GM18951 (cell line): Measurements from ENCODE around the gene DNAH11.

Source experiments
- POLR2A ChIP-seq: IDR thresholded peaks from 4 replicates; pipeline ENCODE4 v1.6.1; 2011; ENCODE audit warnings: mild to moderate bottlenecking; ENCODE audit not compliant: insufficient read length, insufficient read depth; ENCODE audit errors: extremely low read depth
- in situ Hi-C: fragments of 300-500 bp; cut with MboI; formaldehyde crosslinking; loops from one replicate; pipeline ENCODE4 v1.12.0; 2022; ENCODE audit warnings: low sequenced_read_pairs, mixed read lengths, inconsistent platforms; ENCODE audit not compliant: unreplicated experiment

DNAH11 gene

DNA sequence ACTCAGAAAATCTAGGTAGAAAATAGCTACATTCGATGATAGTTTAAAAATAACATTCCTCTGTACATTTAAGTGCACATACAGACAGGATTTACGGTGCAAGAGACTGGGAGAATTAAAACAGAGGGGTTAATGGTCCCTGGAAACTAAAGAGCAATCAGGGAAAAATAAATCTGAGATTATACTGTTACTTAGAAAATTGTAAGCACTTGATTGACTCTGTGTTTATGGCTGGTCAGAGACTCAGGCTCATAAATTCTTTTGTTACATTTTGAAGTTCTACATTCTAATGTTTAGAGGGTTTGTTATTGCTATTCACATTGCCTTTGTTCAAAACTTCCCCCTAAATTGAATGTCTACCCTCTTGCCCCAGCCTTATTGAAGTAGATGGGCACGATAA lies 348.5 kb downstream of the DNAH11 start:
- in situ Hi-C loops = no loop called here
- no peak for TF ChIP-seq POLR2A

DNA sequence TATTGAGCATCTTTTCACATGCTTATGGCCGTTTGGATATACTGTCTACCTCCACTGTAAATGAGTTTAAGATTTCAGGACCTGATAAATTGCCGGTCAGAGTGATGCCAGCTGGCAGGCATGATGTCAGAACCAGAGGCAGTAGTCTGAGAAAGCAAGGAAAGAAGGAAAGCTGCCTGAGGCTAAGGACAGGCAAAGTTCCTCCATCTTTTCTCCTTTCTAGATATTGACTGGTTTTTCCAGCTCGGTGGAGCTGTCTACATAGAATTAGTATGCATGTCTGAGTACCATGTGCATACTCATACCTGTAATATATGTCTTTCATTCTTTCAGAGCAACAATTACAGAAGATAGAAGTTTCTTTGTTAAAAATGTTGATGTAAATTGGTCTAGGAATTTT lies 350.6 kb downstream of the DNAH11 start:
- in situ Hi-C loops = no loop called here
- no peak for TF ChIP-seq POLR2A

GRCh38 chr7:21898265-21898930 lies 355.6 kb downstream of the DNAH11 start:
- TF ChIP-seq POLR2A = no peak
- in situ Hi-C loops = no loop called here

- in situ Hi-C loops = no loop called here
- no peak for TF ChIP-seq POLR2A
Measured at GRCh38 chr7:21902240-21902639, 359.4 kb downstream of the DNAH11 start.

DNA sequence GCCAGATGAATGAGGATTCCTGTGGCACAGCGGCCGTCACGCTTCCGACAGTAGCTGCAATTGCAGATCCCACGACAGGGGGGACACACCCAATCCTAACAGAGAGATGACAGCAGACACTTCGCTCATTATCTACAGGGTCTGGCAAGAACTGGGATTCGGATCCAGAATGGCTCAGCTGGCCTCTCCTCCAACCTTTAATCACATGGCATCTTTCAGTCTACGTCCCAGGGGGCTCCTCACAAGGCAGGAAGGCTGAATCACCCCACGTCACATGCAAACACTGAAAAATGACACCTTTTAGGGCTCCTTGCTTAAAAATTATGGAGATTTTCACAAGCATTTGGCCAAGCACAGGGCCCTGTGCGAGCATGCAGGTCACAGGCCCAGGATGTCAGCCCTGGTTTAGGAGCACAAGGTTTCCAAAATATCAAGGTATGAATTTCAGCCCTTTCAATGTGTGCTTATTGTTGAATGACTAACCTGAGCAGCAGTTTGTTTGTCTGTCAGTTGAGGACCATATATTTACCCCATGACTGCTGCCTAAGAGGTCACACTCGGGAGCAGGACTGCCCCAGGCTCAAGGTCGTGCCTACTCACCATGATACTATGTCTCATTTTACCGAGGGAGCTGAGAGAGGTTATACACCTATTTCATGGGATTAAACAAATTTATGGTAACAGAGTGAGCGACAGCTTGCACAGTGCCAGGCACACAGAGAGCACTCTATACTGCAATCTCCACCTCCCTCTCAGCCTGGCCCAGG lies 360.4 kb downstream of the DNAH11 start:
- TF ChIP-seq POLR2A = no peak

DNA sequence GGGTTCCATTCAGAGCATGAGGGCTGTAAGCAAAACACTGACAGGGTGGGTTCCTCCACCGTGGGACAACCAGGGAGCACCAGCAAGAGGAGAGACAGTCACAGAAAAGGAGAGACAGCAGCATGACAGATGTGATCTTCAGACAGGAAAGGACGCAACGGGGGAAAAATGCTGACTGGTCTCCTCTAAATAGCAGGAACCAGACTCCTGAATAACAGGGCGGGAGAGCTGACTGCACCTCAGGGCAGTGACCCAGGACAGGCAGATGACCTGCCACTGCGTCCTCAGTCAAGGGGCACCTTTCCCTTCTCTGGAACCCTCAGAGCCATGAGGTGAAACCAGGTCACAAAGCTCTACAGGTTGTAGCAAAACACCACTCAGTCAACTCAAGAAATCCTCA lies 365.9 kb downstream of the DNAH11 start:
- TF ChIP-seq POLR2A = no peak
- in situ Hi-C loops = no loop called here

More for the DNA sequence above, 360.4 kb downstream of the DNAH11 start:
- in situ Hi-C loops = no loop called here

DNA sequence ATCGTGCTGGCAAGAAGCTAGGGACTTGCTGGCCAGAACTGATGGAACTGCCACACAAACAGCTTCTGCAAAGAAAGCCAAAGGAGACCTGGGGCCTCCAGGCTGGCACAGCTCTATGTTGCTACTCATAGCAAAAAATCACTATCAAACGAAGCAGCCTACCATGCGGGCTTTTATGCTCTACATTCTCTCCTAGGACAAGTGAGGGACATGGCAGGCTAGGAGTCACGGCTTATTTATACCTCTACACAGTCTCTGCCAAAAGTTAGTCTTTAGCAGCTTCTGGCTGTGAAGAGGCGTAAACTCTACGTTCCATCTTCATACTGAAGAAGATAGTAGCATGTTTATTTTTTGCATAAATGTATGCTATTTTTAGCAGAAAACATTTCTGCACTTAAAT lies 367.4 kb downstream of the DNAH11 start:
- TF ChIP-seq POLR2A = no peak
- in situ Hi-C loops = no loop called here

- no peak for TF ChIP-seq POLR2A
- in situ Hi-C loops = no loop called here
Measured at GRCh38 chr7:21911341-21911875, 368.6 kb downstream of the DNAH11 start.

DNA sequence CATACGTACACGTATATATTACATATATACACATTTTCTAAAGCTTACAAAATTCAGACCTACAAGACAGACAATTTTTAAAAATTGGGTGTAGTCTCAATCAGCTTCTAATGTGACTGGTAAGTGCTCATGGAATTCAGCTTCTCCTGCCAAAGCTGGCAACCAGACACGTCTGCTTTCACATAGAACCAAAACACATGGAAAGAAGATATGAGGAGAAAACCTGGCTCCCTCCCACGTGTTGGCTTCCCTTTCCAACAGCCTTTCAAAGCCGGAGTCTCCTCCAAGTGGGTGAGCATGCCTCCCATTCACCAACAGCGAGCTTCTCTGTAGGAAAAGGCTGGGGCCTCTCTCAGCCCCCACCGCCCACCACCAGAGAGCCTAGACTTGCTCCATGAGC lies 369.5 kb downstream of the DNAH11 start:
- no peak for TF ChIP-seq POLR2A
- in situ Hi-C loops = no loop called here

DNA sequence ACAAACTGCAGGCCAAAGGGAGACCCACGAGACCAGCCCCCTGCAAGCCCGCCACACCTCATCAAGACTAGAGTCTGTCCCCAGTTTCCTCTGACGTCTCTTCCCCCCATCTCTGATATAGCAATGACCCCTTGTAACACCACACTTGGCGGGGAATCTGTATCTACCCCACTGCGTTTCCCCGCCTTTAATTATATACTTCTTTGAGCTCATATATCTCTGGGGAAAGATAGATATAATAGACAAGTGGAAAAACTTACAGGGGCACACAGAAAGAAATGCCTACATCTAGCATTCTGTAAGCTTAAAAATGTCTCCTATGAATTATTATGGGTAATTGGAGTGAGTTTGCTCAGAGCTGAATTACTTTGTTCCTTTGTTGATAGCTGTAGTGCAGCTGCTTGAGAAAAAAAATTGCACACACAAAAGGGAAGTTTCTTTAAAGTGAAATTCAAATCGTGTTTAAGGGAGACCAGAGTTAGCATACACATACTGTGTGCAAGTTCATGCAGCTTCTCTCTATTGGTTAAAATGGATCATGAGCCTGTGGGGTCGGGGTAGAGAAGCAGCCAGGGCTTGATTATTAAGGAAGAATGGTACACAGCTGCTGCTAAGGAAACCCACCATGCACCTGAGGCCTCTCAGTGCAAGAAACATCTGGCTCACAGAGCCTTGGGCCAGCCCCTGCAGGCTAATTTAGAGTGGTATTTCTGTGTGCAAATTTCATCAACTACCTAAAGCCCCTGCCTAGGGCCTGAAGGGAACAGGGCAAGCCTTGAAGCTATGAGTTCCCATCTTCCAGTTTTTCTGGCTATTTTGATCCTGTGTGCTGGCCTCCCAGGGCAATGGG lies 370.3 kb downstream of the DNAH11 start:
- in situ Hi-C loops = no loop called here
- no peak for TF ChIP-seq POLR2A

GRCh38 chr7:21914671-21915070 lies 371.8 kb downstream of the DNAH11 start:
- TF ChIP-seq POLR2A = no peak
- in situ Hi-C loops = no loop called here

GRCh38 chr7:21915140-21915539 lies 372.3 kb downstream of the DNAH11 start:
- in situ Hi-C loops = no loop called here
- no peak for TF ChIP-seq POLR2A

DNA sequence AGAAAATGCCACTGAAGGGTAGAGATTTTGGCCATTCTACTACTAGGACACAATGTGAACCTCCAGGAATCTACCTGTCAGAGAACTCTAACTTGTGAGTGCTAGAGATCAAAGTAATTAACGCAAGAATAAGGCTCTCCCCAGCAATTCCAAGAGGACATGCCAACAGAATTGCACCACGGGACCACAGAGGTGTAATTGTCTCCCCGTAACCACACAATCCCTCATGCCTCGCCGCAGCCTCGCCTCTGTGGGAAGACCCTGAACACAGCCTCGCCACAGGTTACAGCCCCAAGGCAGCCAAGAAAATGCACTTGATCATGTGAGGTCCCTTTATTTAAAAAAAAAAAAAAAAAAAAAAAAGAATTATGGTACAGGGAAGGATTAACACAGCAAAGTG lies 373.3 kb downstream of the DNAH11 start:
- no peak for TF ChIP-seq POLR2A
- in situ Hi-C loops = no loop called here

- in situ Hi-C loops = no loop called here
- TF ChIP-seq POLR2A = no peak
Measured at GRCh38 chr7:21916629-21917028, 373.8 kb downstream of the DNAH11 start.

- no peak for TF ChIP-seq POLR2A
- in situ Hi-C loops = no loop called here
Measured at GRCh38 chr7:21918216-21918615, 375.4 kb downstream of the DNAH11 start.
